CD4-positive, alpha-beta T cell (primary cell): Measurements from ENCODE around the gene PRKCH. TPM values are rescaled to one million over a fixed set of nuclear protein-coding genes. Genes with fewer than 3 reads are reported as not detected.

Source experiments
- ATAC-seq: fragments of 200-7000 bp; cut with Tn5 transposase; one replicate; pipeline ENCODE4 v1.10.0; 2022; ENCODE audit warnings: mild to moderate bottlenecking; ENCODE audit not compliant: poor library complexity
- CTCF ChIA-PET: fragments of 350-600 bp; sonication (Branson Sonifier 250); formaldehyde crosslinking; loops from one replicate; lab custom pipeline; 2021; ENCODE audit warnings: antibody characterized with exemption, inconsistent platforms; lab: Charles Lee
- POLR2A ChIA-PET: fragments of 350-600 bp; sonication (Branson Sonifier 250); formaldehyde crosslinking; loops from one replicate; lab custom pipeline; 2021; ENCODE audit warnings: antibody characterized with exemption, inconsistent platforms; lab: Charles Lee
- DNase-seq, 14 experiments: peaks; one replicate each; pipeline ENCODE4 v3.0.0-alpha.2; 2013 to 2020; ENCODE audit warnings: mixed read lengths in 2 of 14
- H3K27ac ChIP-seq, 2 donors: one replicate each; pipeline versions ENCODE4 v1.5.1 to v1.7.0; 2013; ENCODE audit warnings: low read length in 2 of 2, low read depth in 1 of 2, mild to moderate bottlenecking in 1 of 2
- H3K27me3 ChIP-seq, 2 experiments: 1 replicate in 1 of 2; 2 replicates in 1 of 2; pipeline versions ENCODE4 v1.6.1 to v1.7.0; 2013; ENCODE audit warnings: low read length in 2 of 2, control low read depth in 1 of 2, mild to moderate bottlenecking in 1 of 2, moderate library complexity in 1 of 2; ENCODE audit not compliant: insufficient read depth in 2 of 2, control insufficient read depth in 1 of 2
- H3K36me3 ChIP-seq: one replicate; pipeline ENCODE4 v1.6.1; 2013; ENCODE audit warnings: low read length, control low read depth; ENCODE audit not compliant: insufficient read depth
- H3K4me1 ChIP-seq: one replicate; pipeline ENCODE4 v1.6.1; 2013; ENCODE audit warnings: low read length, control low read depth; ENCODE audit not compliant: insufficient read depth
- H3K4me3 ChIP-seq: one replicate; pipeline ENCODE4 v1.5.1; 2013; ENCODE audit warnings: mild to moderate bottlenecking, low read length, moderate library complexity
- H3K9me3 ChIP-seq, 2 experiments: 1 replicate in 1 of 2; 2 replicates in 1 of 2; pipeline versions ENCODE4 v1.6.1 to v1.7.0; 2013; ENCODE audit warnings: low read length in 2 of 2, mild to moderate bottlenecking in 2 of 2, control low read depth in 1 of 2, moderate library complexity in 1 of 2; ENCODE audit not compliant: control insufficient read depth in 1 of 2, insufficient read depth in 1 of 2
- H3K27ac Mint-ChIP-seq: one replicate; pipeline ENCODE4 v1.8.0; 2020; ENCODE audit warnings: mixed read lengths
- H3K27me3 Mint-ChIP-seq: one replicate; pipeline ENCODE4 v1.8.0; 2021; ENCODE audit warnings: mixed read lengths
- H3K36me3 Mint-ChIP-seq: one replicate; pipeline ENCODE4 v1.8.0; 2021; ENCODE audit warnings: low read depth, mixed read lengths
- H3K4me1 Mint-ChIP-seq: one replicate; pipeline ENCODE4 v1.8.0; 2021; ENCODE audit warnings: low read depth, mixed read lengths
- H3K4me3 Mint-ChIP-seq: one replicate; pipeline ENCODE4 v1.8.0; 2020; ENCODE audit warnings: mild to moderate bottlenecking, mixed read lengths
- H3K9me3 Mint-ChIP-seq: one replicate; pipeline ENCODE4 v1.8.0; 2020; ENCODE audit warnings: mixed read lengths
- CTCF ChIP-seq: fragments of 200-600 bp; IDR thresholded peaks from one replicate; pipeline ENCODE4 v1.8.0; 2022; ENCODE audit warnings: antibody characterized with exemption, mild to moderate bottlenecking
- intact Hi-C, 2 experiments: fragments of 100-400 bp; cut with DNase I in 1 of 2; cut with micrococcal nuclease in 1 of 2; formaldehyde crosslinking; loops; one replicate each; pipeline versions ENCODE4 v1.15.1 to v1.9.0; 2023 to 2025; cut with DNase I, micrococcal nuclease
- total RNA-seq, 174 experiments: library from RNA in 2 of 174; stranded (reverse) in 2 of 174; gene quantifications; one replicate each; pipeline ENCODE4 v1.2.3 and lab custom pipeline; 2021 to 2026

The PRKCH gene
- total RNA-seq, 2 experiments from 2014 or later, result 378 to 385 TPM

- POLR2A ChIA-PET, result no interaction called here
- TF ChIP-seq CTCF, result no peak
- no peak for ATAC-seq
- H3K36me3 ChIP-seq, result peaks cover 13% of the 10 kb centered on the region
- CTCF ChIA-PET, result interaction anchor here (1.2 to 1.3 kb wide), 2 partner anchors 116 to 157 kb away, joined by 3 read pairs; partner anchors contain the start of genes PRKCH and TMEM30B
- peak overlapping the region; percentile 31 to 53 for H3K27ac ChIP-seq
- Mint-ChIP-seq H3K27ac (peak overlapping the region; percentile 83), H3K27me3 (no peaks in the 10 kb centered on the region), H3K36me3 (peaks cover 42% of the 10 kb centered on the region), H3K4me1 (peaks cover 91% of the 10 kb centered on the region), H3K4me3 (peak overlapping the region; percentile 72), H3K9me3 (no peaks in the 10 kb centered on the region)
- no peak overlapping the region for H3K4me3 ChIP-seq
- H3K27me3 ChIP-seq, result no peaks in the 10 kb centered on the region
- intact Hi-C loops, result loop anchor here in 1 of 2 experiments (5.0 to 10.0 kb wide), 2 partner anchors 35 to 53 kb away; no protein-coding TSS in a partner anchor
- peaks cover 81% of the 10 kb centered on the region for H3K4me1 ChIP-seq
- H3K9me3 ChIP-seq, result no peaks in the 10 kb centered on the region
- no peak for DNase-seq
Observed at GRCh38 chr14:61437381-61437780, 116.0 kb downstream of the PRKCH start.

DNA sequence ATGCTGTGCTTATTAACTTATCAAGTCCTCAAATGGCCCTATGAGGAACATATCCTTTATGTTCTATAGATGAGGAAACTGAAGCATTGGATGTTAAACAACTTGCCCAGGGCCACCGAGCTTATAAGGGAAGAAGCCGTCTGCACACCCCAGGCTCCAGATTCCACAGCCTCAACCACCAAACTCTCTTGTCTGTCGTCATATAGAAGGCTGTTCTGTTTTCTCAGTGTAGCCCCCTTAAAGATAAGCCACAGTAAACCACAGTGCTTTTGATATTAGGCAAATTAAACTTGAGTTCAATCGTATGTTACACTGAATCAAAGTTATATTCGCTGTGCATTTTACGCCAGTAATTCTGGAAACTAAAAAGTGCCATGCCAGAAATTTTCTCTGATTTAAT, 116.7 kb downstream of the PRKCH start:
- Histone ChIP-seq H3K4me3 (no peak overlapping the region), H3K27me3 (no peaks in the 10 kb centered on the region), H3K27ac (peak overlapping the region; percentile 31 to 53), H3K36me3 (peaks cover 13% of the 10 kb centered on the region), H3K9me3 (no peaks in the 10 kb centered on the region), H3K4me1 (peaks cover 80% of the 10 kb centered on the region)
- ChIA-PET POLR2A (interaction anchor here (0.8 kb wide), 1 partner anchor 12 kb away, joined by 3 read pairs; no protein-coding TSS in a partner anchor), CTCF (interaction anchor here (1.2 to 1.3 kb wide), 2 partner anchors 117 to 157 kb away, joined by 3 read pairs; partner anchors contain the start of genes PRKCH and TMEM30B)
- no peak for DNase-seq
- peak overlapping the region; percentile 83 for H3K27ac Mint-ChIP-seq
- no peak for TF ChIP-seq CTCF
- no peaks in the 10 kb centered on the region for H3K9me3 Mint-ChIP-seq
- H3K4me3 Mint-ChIP-seq, result peak overlapping the region; percentile 72
- intact Hi-C loops, result loop anchor here in 1 of 2 experiments (2.0 to 10.0 kb wide), 3 partner anchors 36 to 117 kb away; partner anchors contain the start of gene PRKCH
- no peaks in the 10 kb centered on the region for H3K27me3 Mint-ChIP-seq
- no peak for ATAC-seq
- peaks cover 91% of the 10 kb centered on the region for H3K4me1 Mint-ChIP-seq
- H3K36me3 Mint-ChIP-seq, result peaks cover 45% of the 10 kb centered on the region

- POLR2A ChIA-PET, result interaction anchor here (0.8 kb wide), 1 partner anchor 12 kb away, joined by 3 read pairs; no protein-coding TSS in a partner anchor
- peak overlapping the region; percentile 45 to 53 for H3K27ac ChIP-seq
- no peaks in the 10 kb centered on the region for H3K9me3 Mint-ChIP-seq
- peak overlapping the region; percentile 19 for H3K4me3 ChIP-seq
- H3K27me3 Mint-ChIP-seq, result no peaks in the 10 kb centered on the region
- CTCF ChIA-PET, result interaction anchor here (1.2 kb wide), 1 partner anchor 158 kb away, joined by 3 read pairs; the partner anchor contains the start of gene TMEM30B
- H3K4me1 ChIP-seq, result peaks cover 77% of the 10 kb centered on the region
- H3K4me3 Mint-ChIP-seq, result peak overlapping the region; percentile 72
- no peaks in the 10 kb centered on the region for H3K27me3 ChIP-seq
- no peak for TF ChIP-seq CTCF
- H3K36me3 Mint-ChIP-seq, result peaks cover 41% of the 10 kb centered on the region
- no peak for ATAC-seq
- peaks cover 13% of the 10 kb centered on the region for H3K36me3 ChIP-seq
- H3K27ac Mint-ChIP-seq, result peak overlapping the region; percentile 83
- H3K9me3 ChIP-seq, result no peaks in the 10 kb centered on the region
- intact Hi-C loops, result loop anchor here in 1 of 2 experiments (2.0 to 10.0 kb wide), 3 partner anchors 36 to 118 kb away; partner anchors contain the start of gene PRKCH
- DNase-seq, result no peak
- H3K4me1 Mint-ChIP-seq, result peaks cover 91% of the 10 kb centered on the region
Observed at GRCh38 chr14:61438497-61438859, 117.1 kb downstream of the PRKCH start.
